HG03432 (cell line): ENCODE measurements around the gene CGB8.

Experiments used
- ATAC-seq: cut with Tn5 transposase; IDR thresholded peaks from one replicate; pipeline ENCODE4 v1.9.1; 2021; ENCODE audit warnings: mild to moderate bottlenecking, moderate library complexity; ENCODE audit not compliant: unreplicated experiment

The CGB8 gene

DNA sequence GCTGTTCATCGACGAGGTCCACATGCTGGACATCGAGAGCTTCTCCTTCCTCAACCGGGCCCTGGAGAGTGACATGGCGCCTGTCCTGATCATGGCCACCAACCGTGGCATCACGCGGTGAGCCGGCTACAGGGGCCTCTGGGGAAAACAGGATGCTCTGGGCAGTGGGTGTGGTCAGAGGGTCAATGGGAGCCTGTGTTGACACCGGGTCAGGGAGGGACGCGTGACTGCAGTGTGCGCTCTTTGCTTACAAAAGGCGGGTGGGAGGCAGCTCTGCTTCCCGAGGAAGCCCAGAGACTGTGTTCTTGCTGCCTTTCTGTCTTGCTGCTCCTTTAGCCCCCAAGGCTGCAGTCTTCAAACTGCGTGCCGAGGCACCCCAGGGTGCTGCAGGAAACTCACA lies 37.7 kb downstream of the CGB8 start:
- no peak for ATAC-seq

DNA sequence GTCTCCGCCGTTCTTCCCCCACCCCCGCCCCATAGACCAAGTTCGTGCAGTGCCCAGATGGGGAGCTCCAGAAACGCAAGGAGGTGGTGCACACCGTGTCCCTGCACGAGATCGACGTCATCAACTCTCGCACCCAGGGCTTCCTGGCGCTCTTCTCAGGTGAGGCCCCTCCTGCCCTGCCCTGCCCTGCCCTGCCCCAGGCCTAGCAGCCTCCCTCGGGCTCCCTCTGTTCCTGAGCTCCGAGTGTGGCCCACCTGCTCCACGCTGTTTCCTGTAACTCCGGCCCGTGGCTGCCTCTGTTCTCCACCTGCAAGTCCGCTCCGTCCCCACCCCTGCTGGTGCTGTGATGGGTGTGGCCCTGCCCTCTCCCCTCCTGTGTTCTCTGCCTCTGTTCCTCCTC lies 38.5 kb downstream of the CGB8 start:
- no peak for ATAC-seq

DNA sequence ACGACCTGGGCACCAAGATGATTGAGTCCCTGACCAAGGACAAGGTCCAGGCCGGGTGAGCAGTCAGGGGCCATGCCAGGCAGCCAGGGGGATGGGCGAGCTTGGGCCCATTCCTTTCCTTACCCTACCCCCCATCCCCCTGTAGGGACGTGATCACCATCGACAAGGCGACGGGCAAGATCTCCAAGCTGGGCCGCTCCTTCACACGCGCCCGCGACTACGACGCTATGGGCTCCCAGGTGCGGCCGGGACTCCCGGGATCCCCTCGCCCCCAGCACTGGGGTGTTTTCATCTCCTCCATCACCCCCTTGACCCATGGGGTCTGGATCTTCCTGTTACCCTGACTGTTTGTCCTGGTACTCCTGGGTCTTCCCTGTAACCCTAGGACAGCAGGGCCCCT lies 39.1 kb downstream of the CGB8 start:
- no peak for ATAC-seq

DNA sequence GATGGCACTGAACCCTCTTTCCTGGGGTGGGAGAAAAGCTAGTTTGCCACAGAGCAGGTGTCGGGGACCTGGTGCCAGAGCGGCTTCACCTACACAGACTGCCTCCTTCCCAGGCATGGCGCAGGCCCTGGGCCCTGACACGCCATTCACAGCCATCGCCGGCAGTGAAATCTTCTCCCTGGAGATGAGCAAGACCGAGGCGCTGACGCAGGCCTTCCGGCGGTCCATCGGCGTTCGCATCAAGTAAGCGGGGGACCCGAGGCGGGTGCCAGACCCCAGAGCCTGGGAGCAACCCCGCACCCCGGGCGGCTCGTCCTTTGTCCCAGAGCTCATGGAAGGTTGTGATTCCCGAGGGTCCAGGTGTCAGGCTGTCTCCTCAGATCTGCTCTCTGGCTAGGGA lies 42.0 kb downstream of the CGB8 start:
- ATAC-seq = no peak

DNA sequence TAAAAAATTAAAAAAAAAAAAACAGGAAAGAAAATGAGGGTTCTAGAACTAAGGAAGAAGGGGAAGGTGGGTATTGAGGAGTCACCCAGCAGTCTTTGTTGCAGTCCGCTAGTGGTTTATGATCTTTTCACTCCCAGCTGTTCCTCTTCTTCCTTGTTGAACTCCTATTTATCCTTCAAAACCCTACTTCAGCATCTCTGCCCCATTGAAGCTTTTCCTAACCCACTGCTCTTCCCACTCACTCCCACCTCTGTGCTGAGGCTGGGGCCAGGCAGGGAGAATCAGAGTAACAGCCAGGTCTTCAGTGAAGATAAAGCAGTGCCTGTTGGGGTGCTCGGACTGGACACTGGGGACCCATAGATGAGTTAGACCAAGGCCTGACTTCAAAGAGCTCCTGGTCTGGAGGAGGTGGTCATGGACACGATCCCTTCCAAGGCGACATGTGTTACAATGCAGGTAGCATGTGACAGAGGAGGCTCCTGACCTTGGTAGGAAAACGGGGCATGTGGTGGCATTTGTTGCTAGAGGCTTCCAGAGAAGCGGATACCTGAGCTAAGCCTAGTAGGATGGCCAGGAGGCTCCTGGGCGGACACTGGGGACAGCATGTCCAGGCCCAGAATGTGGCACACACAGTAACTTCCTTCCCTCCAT lies 43.8 kb downstream of the CGB8 start:
- ATAC-seq = no peak

DNA sequence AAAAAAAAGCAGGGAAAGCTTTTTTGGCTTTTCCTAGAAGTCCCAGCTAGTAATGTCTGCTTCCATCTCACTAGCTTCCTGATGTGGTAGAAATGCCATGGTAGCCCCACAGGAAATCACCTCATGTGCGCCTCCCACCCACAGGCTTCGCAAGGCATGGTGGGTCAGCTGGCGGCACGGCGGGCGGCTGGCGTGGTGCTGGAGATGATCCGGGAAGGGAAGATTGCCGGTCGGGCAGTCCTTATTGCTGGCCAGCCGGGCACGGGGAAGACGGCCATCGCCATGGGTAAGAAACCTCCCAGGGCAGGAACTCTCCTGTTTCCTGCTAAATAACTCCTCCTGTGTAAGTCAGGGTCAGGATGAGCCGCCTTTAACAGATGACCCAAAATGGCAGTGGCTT lies 44.8 kb downstream of the CGB8 start:
- ATAC-seq = no peak

DNA sequence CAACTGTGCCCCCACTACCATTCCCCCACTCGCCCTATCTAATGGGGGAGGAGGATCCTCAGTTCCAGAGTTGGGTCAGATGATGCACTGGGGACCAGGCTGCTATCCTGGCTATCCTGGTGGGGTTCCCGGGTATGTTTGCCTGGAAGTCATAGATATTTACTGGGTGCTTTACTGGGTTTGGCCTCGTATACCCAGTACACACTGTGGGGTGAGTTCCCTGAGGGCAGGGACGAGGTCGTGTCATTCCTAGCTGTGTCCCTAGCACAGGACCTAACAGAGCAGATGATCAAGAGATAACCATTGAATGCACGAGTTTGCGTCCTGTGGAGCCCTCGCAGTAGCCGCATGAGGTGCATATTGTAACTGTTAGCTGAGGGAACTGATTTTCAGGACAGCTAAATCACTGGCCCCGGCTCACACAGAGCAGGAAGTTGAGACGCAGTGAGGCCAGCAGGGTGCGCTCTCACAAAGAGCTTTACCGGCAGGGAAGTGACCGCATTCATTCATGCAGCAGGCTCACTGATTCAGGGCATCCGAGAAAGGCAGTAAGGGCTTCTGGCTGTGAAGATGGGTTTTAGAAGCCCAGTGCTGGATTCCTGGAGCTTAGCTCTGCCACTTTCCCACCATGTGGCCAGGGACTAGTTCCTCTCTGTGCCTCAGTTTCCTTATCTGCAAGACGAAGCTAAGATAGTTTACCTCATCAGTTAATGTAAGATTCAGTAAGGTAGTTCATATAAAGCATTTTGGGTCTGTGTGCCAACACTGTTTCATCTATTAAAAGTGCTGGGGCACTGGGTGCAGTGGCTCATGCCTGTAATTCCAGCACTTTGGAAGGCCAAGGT lies 49.2 kb downstream of the CGB8 start:
- no peak for ATAC-seq

DNA sequence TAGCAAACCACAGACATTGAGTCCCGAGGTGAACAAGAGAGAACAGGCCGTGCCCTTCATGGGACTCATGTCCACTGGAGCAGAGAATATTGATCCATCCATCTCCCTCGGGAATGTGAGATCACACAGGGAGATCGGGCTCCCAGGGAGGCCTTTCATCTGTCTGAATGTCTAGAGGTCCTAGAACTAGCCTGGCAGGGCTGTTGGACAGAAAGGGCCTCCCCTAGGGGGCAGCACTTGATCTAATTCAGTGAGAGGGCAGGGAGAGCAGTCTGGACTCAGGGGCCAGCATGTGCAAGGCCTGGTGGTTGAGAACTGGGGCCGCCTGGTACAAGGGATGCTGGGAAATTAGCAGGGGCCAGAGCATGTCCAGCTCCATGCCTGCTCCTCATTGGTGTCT lies 50.9 kb downstream of the CGB8 start:
- no peak for ATAC-seq
